HG03159 (cell line): ENCODE data around the gene IGF1R.

Source experiments
- ATAC-seq: cut with Tn5 transposase; IDR thresholded peaks from one replicate; pipeline ENCODE4 v1.9.1; 2021; ENCODE audit warnings: mild to moderate bottlenecking, moderate library complexity; ENCODE audit not compliant: unreplicated experiment

IGF1R gene

DNA sequence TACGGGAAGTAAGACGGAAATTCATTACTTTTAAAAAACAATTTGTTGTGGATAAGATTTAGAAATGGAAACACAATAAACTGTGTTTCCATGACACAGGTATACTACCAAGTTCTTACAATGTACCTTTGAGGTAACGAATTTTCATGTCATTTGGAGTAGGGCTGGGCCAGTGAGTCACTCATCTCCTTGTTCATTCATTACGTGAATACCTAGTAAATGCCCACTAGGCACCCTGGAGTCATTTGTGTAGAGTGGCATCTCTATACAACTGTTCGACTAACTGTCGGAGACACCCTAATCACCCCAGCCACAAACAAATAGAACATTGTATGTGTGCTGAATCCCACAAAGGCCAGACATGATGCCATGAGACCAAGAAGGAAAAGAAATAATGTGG lies 94.8 kb downstream of the IGF1R start:
- ATAC-seq: no peak

DNA sequence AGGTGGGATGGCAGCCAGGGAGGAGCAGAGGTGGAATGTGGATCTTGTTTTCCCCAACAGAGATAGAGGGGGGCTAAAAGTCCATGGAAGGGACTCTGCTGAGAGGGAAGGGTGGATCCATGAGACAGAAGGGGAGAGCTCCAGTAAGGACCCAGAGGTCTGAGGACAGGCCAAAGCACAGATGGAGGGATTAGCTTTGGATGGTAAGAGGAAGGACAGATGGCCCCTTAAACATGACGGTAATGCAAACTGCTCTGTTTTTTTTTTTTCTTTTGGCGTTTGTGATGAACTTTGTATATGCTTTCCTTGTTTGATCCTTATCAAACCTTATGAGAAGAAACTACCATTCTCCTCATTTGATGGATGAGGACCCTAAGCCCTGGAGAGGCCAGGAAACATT lies 96.2 kb downstream of the IGF1R start:
- ATAC-seq: no peak

DNA sequence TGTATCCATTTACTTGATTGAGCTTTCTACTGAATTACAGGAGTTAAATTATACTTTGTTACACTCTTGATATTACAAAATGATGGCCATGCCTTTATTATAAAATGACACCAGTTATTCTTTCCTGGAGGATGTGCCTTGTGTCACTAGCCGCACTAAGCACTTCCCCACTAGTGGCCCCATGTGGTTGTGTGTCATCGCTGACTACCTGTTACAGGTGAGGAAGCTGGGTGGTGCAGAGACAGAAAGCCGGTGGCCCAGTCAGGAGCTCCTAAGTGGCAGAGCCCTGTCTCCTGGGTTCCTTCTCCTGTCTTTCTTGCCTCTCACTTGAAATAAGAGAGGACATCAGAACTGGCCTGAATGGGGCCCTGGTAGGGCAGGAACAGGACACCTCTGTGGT lies 96.8 kb downstream of the IGF1R start:
- ATAC-seq: no peak

DNA sequence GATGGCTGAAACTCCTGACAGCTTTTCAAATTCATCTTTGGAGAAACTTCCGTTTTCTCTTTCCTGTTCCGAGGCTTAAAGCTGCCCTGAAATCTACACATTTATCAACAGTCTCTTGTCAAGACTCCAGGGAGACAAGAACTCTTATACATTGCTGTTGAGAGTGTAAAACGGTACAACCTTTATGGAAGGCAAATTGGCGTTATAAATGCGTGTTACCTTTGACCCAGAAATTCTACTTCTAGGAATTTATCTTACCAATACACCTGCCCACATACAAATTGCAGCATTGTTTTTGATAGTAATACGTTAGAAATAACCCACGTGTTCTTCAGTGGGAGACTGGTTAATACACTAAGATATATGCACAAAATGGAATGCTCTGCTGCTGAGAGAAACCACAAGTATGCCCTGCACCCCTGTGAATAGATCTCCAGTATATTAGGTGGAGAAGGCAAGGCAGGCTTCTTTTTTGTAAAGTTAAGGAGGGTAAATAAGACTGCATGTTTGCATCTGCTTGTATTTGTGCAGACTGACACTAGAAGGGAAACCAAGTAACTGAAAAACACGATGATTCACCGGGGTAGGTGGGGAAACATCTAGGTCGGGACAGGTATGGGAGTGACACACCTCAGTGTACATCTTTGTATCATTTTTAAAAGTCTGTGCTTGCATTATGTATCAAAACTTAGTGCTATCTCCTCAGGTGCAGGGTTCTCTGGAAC lies 97.5 kb downstream of the IGF1R start:
- ATAC-seq: no peak

DNA sequence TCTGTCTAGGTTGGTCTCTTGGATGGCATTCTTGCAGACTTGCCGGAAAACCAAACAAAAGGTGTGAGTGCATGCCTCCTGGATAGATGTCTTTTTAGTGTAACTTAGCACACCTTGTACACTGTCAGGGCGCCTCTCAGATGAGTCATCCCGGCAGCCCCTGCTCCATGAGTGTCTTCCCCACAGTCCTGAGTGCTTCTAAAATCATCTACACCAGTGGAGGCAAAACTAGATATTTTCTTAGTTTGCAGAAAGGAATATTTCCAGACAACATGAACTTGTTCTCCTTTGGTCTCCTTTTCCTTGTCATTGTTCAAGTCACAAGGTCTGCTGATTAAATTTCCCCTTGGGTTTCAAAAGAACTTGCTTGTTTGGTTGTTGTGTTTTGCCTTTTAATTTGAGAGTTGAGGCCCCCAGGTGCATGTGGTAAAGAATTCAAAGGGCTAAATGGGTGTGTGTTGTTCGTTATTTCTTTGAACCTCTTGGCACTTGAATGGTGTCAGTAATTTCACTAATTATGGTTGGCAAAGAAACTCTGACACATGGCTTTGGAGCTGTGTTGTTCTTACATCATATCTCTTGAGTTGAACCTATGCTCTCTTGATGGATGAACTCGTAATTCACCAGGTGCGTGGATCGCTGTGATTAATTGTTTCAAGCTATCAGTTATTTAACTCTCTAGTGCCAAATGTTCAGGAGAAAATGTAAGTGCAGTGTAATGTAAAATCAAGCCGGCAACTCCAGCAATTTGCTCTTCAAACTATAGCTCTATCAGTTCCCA lies 98.2 kb downstream of the IGF1R start:
- ATAC-seq: no peak

DNA sequence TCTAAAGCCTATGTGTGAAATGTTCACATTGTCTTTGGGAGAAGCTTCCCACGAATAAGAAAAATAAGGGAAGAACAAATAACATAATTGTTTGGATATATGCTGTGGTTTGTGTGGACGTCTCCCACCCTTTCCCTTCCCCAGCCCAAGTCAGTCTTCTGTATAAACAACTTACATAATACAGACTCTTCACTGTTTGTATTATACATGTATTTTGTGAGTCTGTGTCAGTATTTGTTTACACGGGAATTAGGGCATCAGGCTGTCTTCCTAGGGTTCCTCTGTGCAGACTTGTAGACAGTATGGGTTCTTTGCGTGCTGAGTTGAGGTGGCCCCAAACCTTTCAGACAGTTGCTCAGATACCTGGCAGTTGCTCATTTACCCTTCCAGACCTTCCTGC lies 103.4 kb downstream of the IGF1R start:
- no peak for ATAC-seq

DNA sequence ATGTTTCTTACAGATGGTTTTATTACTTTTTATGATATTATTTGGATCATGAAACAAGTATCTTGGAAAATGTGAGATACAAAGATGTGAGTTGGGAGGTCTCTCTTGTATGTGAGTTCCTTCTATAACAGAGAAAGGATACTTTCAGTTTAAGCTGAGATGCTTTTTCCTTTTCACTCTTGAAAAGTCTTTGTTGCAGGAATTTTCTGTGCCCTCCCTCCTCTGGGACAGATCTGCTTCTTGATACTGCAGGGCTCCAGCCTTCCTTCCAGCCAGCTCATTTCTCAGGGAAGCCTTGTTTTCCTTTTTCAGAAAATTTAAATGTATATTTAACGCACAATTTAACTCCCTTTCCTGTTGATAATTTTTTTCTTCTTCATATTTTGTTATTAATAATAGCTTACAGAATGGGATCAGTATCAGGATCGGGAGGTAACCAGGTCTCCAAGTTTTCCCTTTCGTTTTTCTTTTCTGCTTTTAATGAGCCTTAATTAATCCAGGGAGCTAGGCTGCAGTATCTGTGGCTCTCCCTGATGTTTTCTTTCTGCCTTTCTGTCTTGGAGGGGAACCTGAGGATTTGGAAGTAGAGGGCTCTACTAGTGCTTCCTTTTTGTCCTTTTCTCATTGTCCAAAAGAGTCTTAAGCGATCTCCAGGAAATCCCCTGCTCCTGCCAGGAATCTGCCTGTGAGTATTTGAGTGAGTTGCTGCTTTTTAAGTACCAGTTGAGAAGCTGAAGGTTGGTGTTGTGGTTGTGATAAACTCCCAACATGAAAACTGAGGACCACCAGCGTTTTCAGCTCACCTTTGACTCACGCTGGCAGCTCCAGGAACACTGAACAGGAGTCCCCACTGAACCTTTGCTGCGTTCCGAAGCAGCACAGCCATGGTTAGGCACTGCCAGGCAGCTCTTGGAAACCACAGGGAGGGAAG lies 105.7 kb downstream of the IGF1R start:
- no peak for ATAC-seq

DNA sequence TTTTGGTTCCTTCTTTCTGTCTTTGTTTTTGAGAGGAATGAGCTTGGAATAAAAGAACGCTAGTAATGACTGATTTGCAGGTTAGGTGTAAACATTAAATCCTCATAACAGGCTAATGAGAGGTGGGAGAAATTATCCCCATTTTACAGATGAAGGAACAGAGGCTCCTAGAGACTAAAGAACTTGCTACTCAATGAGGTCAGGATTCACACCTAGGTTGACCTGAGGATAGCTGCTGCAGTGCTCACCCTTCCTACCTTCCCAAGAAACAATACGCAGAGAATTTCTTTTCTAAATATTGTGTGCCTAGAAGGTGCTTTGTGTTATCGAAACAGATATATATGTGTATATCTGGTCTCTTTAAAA lies 106.3 kb downstream of the IGF1R start:
- no peak for ATAC-seq

DNA sequence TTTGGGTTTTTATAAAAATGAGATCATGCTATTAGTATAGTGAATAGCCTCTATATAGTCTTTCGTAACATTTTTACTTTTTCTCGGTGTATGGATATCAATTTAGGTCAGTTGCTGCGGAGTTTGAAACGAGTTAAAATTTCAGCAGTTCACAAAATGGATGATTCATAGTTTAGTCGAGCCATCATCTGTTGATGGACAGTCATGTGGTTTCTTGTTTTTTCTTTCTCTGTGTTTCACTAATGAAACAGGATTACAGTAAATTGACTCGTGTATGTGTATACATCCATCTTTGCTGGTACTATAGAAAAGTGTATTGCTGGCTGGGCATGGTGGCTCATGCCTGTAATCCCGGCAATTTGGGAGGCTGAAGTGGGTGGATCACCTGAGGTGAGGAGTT lies 106.8 kb downstream of the IGF1R start:
- ATAC-seq: no peak

DNA sequence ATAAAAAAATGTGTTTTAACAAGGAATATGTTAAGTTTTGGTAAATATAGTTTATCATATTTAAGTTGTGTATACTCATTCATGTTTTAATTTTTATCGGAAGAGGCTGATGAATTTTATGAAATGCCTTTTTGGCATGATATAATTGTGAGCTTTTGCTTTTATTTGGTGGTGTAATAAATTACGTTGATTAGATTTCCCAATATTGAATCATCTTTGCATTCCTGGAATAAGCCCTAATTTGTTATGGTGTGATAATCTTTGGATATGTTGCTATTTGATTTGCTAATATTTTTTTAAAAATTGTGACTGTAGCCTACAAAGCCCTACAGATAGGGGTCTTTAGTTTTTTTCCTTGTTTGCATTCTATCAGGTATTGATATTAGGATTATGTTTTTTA lies 107.4 kb downstream of the IGF1R start:
- ATAC-seq: no peak

DNA sequence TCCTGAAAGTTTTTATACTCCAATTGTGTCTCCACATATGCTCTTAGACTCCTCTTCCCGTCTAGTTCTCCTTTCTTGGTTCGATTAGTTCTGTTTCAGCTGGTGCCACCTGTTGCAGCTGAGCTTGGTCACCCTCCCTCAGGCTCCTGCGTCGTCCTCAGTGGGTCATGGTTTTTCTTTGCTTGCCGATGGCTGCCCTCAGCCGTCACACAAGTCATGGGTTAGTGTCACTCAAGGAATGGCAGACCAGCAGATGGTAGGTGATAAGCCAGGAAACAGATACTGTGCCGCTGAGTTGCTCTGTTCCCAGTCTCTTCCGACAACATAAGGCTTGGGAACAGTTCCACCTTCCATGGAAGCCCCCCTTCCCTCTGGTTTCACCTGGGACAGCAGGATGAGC lies 109.9 kb downstream of the IGF1R start:
- ATAC-seq: no peak

DNA sequence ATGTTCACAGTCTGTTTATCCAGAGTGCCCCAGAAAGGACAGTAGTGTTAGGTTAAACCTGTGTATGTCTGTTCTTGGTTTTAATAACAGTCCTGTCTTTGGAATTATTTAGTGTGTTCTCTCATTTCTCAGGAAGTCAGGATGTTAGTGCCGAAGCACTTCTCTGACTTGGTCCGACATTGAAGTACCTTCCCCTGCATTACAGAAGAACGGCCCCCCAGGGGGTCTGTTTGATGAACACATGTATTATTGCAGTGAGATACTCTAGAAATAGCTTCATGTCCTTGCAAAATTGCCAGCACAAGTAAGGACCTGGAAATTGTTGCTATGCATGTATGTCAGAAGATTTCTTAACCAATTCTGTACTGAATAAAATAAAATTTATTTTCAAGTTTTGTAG lies 110.9 kb downstream of the IGF1R start:
- ATAC-seq: no peak

DNA sequence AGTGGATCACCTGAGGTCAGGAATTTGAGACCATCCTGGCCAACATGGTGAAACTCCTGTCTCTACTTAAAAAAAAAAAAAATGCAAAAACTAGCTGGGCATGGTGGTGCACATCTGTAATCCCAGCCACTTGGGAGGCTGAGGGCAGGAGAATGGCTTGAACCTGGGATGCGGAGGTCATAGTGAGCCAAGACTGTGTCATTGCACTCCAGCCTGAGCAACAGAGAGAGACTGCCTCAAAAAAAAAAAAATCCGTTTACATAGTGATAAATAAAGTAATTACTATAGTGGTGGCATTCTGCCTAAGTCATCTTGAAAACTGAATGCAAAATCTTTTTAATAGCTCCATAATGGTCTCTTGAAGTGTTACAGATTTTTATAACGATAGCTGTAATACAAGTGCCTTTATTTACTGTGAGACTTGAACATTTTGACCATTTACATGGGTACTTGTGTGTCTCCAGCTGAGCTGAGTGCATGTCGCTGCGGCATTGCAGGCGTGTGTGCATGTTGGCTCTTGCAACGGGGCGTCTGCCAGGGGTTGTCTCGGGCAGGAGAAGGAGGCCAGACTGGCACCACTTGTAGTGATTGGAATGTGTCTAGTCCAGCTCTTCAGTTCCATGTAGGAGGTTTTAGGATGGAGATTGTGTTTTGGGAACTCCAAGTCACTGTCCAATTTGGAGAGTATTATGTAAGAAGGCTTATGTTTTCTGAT lies 111.9 kb downstream of the IGF1R start:
- ATAC-seq: no peak

DNA sequence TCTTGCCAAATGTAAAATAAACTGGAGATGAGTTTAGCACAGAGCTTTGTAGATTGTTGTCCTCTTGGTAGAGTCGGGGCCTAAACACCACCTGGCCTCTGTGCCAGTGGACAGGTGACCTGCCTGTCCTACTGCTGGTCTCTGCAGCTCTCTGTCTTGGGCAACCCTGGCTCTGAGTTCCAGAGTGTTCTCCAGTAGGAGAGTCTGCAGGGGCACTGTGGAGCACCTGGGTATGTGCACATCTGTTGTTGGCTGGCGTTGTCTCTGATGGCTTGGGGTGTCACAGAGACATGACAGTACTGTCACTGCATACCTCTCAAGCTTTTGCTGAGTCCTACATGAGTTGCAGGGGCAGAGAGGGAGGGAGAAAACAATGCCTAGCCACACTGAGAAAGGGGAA lies 112.6 kb downstream of the IGF1R start:
- no peak for ATAC-seq

DNA sequence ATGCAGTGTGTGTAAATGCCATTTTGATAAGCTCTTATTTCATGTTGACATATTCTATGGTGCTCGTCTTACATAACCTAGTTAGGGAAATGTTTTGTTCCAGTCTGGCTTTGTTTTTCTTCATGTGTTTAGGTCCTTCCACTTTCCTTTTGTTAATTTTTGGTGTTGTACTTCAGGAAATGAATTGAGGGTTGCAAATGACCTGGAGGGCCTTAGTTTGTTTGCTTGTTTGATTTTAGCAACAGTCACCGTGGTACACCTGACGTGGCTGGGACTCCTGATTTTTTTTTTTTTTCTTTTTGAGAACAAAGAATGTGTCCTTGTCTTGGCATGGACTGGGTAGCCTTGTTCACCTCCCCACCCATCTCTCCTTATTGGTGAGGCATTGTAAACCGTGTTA lies 114.8 kb downstream of the IGF1R start:
- ATAC-seq: no peak

DNA sequence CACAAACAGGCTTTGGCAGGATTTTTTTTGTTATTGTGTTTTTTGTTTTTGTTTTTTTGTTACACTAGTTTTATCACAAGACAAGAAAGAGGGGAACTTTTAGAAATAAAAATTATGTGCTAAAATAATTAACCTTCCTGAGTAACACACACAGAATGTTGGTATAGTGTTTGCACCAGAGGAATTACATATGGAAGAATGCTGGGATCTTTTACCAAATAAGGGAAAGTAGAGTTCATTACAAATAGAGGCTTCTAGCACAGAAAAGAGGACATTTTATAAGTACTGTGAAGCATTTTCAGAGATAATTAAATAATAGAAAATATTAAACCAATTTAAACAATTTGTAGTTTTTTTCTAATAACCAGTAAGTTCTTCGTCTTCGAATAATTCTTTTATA lies 116.0 kb downstream of the IGF1R start:
- no peak for ATAC-seq

DNA sequence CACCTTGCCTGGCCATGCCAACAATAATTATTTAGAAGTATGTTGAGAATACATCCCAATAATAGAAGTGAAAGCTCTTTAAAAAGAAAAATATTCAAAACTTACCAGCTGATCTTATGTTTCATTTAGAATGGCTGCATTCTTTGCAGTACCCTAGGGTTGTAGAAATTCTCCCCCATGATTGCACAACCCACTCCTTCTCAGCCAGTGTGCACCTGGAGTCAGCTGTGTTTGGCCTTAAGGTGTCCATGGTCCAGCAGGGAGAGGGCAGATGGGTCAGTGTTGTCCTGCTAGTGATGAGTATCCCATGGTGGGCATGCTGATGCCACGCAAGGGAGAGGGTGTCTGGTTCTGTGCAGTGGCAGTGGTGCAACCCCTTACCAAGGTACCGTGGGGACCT lies 117.3 kb downstream of the IGF1R start:
- no peak for ATAC-seq

DNA sequence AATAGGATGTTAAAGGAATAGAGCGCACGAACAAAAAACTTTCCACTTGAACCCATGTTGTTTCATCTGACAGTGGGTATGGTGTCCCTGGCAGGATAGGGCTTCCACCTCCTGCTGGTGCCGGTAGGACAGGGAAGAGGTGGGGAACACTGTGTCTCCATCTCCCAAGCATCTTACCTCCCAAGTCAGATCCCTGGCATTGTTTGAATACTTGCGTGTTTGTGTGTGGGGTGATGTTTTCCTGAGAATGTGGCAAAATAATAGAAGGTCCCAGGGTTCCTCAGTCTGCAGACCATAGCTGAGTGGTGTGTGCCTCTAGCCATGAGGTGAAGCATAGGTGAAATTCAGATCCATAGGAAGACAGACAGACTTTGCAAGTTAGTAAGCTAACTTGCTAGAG lies 119.4 kb downstream of the IGF1R start:
- no peak for ATAC-seq

DNA sequence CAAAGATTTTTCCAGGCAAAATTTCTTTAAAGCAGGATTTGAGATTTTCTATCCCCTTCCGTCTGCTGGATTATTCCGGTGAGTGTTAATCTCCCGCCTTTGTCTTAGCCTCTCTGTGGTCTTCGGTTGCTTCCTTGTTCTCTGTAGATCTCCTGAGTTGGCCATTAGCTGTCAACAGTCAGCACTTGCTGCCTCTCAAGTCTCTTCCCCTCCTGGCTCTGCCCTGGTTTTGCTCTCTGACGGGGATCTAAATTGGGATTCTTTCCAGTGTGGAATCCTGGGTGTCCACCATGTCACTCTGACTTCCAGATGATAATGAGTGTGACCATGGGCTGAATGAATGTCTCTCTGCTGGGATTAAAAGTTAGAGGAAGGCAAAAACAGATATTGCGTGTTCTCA lies 121.5 kb downstream of the IGF1R start:
- no peak for ATAC-seq

DNA sequence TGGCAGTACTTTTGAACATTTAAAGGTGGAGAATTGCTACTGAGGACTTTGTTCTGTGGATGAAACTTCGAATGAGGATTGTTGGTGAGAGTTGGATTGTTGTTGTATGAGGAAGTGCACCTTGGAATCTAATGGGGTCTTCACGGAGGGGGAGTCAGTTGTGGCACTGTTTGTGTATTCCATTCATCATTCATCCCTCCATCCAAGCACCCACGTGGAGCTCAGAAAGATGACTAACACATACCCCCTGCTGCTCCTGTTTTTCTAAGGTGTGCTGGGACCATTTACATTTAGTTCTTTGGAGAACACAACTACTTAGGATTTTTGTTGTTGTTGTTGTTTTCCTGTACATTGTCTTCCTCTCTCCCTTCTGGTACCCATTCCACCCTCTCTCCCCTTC lies 122.6 kb downstream of the IGF1R start:
- no peak for ATAC-seq

DNA sequence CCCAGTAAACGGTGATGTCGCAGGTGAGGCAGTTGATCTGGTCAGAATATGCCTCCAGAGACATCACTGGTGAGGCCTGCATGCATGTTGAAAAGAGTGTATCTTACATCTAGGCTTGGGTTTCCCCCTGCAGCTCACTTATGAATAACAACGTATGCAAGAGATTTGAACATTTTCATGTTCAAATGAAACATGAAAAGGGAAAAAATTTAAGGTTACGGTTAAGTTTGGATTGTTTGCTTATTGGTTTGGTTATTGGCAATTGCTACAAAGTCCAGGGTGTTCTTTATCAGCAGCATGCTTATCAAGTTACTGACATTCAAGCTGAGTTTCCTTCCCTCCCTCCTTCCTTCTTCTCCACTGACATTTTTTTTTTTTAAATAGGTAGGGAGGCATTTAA lies 123.2 kb downstream of the IGF1R start:
- ATAC-seq: no peak
